Fibroblast of mammary gland (primary cell): Measurements from ENCODE around the gene CCIN.

ENCODE experiments used
- DNase-seq: peaks from one replicate; pipeline ENCODE4 v3.0.0-alpha.2; 2010; ENCODE audit warnings: low read depth
- H3K4me3 ChIP-seq: 2 replicates; pipeline ENCODE4 v1.5.1; 2011; ENCODE audit warnings: low read depth, mild to moderate bottlenecking, low read length, moderate library complexity; ENCODE audit not compliant: control insufficient read depth
- TF ChIP-seq, protein P1 (sequence below): conservative IDR thresholded peaks from 2 replicates; pipeline ENCODE4 v1.5.1; 2011; ENCODE audit warnings: low read depth, low read length, inconsistent platforms; ENCODE audit not compliant: control insufficient read depth, insufficient read depth

The CCIN gene

DNA sequence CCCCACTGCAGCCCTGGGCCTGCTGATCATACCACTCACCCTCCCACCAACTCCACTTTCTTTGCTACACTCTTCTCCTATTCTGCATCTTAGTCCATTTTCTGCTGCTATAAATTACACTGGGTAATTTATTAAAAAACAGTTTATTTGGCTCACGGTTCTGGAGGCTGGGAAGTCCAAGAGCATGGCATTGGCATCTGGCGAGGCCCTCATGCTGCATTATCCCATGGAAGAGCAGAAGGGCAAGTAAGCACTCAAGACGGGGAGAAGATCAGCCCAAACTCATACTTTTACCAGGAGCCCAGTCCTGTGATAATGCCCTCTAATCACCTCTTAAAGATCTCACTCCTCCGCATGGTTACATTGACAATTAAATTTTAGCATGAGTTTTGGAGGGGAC is 23.2 kb upstream of the CCIN start:
- H3K4me3 ChIP-seq: no peak overlapping the region
- DNase-seq: no peak
- TF ChIP-seq, protein P1, sequence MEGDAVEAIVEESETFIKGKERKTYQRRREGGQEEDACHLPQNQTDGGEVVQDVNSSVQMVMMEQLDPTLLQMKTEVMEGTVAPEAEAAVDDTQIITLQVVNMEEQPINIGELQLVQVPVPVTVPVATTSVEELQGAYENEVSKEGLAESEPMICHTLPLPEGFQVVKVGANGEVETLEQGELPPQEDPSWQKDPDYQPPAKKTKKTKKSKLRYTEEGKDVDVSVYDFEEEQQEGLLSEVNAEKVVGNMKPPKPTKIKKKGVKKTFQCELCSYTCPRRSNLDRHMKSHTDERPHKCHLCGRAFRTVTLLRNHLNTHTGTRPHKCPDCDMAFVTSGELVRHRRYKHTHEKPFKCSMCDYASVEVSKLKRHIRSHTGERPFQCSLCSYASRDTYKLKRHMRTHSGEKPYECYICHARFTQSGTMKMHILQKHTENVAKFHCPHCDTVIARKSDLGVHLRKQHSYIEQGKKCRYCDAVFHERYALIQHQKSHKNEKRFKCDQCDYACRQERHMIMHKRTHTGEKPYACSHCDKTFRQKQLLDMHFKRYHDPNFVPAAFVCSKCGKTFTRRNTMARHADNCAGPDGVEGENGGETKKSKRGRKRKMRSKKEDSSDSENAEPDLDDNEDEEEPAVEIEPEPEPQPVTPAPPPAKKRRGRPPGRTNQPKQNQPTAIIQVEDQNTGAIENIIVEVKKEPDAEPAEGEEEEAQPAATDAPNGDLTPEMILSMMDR: no peak

DNA sequence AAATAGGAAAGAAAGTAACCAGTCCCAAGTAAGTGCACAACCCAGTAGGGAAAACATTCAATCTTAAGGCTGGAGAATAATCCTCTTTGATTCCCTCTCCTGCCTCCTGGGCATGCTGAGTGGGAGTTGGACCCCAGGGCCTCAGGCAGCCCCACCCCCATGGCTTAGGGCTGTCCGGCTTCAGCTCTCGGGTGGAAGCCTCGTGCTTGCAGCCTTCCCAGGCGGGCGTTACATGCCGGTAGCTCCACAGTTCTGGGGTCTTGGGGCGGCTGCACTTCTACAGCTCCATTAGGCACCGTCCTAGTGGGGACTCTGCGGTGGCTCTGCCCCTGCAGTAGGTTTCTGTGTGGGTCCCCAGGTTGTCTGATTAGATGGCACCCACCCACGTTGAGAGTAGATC is 22.5 kb upstream of the CCIN start:
- no peak for DNase-seq
- H3K4me3 ChIP-seq: no peak overlapping the region
- TF ChIP-seq, protein P1: no peak

DNA sequence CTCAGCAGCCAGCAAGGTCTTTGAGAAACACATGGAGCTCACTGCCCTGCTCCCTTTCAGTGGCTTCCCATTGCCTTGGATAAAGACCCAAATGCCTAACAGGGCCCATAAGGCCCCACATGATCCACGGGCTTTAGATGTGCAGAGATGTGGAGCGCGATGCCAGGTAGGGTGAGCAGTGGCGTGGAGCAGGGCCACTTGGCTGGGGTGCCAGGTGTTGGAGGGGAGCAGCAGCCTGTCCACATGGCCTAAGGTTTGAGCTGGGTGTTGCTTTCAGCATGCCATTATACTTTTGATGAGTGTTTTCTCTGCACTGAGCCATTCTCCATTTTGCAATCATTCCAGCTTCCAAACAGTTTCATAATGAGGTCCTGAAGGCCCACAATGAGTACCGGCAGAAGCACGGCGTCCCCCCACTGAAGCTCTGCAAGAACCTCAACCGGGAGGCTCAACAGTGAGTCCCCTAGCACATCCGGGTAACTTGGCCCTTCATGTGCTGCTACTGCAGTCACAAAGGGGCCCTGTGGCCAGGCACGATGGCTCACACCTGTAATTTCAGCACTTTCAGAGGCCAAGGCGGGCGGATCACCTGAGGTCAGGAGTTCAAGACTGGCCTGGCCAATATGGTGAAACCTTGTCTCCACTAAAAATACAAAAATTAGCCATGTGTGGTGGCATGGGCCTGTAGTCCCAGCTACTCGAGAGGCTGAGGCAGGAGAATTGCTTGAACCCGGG is 21.6 kb upstream of the CCIN start:
- DNase-seq: no peak
- TF ChIP-seq, protein P1: no peak
- no peak overlapping the region for H3K4me3 ChIP-seq

DNA sequence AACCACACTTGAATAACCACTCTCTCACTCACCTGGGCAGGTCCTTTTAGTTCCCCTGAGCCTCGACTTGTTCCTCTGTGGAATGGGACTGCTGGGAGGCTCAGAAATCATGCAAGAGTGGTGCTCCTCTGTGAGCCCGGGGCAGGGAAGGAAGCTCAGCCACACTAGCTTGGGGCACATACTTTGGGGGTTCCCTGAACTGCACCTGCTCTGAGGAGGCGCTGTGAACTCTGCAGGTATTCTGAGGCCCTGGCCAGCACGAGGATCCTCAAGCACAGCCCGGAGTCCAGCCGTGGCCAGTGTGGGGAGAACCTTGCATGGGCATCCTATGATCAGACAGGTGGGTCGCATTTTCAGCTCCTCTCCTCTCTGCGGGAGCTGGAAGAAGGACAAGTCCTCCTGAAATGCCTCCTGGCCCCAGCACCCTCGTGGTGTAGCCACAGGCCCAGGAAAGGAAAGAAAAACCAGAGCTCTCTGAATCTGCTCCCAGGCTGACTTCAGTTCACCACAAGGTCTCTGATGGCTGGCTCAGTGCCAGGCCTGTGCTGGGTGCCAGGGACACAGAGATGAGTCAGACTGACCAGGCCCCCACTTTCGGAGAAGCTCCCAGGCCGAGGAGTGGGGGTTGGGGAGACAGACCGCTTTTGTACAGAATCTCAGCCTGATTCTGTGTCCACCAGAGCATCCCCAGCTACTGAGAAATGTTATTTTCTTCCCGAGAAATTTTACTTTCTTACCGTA is 20.7 kb upstream of the CCIN start:
- TF ChIP-seq, protein P1: no peak
- DNase-seq: peak; percentile 99
- no peak overlapping the region for H3K4me3 ChIP-seq

DNA sequence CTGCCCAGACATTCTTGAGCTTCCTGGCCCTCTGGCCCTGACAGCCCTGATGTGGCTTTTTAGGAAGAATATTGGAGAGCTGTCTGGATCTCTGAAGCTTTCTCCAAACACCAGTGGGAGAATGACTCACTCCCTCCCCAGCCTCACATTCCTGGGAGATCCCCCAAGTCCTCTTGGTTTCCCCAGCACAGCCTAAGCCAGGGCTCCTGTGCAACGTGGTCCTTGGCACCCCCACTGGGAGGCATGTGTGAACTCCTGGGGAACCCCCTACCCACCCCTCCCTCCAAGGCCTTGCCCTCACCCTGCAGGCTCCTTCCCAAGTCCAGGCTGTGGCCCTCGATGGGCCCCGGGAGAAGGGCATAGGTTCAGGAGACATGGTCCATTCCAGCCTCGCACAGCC is 20.0 kb upstream of the CCIN start:
- peak; percentile 80 for DNase-seq
- TF ChIP-seq, protein P1: no peak
- peak overlapping the region; percentile 6 for H3K4me3 ChIP-seq

DNA sequence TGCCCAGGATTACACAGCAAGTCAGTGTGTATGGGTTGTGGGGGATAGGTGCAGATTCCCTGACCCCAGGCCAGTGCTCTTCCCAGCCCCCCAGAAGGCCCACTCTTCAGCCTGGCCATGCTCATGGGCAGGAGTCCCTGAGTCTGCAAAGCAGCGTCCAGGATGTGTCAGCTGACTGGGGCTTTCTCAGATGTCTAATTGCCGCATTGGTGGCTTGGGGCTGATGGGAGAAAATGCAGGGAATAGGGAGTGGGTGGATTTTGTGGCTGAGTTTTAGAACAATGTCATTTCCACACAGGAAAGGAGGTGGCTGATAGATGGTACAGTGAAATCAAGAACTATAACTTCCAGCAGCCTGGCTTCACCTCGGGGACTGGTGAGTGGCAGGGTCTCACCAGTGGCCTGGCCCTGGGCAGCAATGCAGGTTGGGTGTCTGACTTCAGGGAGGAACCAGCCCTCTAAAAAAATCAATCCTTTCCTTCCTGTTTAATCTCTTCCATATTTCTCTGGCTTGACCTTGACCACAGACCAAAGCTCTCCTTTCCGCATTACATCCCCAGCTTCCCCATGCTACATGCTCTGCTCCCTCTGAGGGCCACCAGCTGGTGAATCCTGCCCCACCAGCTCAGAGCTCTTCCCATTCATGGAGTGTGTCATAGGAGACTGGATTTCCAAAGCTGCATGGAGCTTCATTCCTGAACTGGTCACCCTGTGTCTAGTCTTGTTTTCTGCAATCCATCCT is 18.4 kb upstream of the CCIN start:
- H3K4me3 ChIP-seq: no peak overlapping the region
- TF ChIP-seq, protein P1: no peak
- peak; percentile 64 for DNase-seq
